Measurements from ENCODE around the gene POLR2B.

DNA sequence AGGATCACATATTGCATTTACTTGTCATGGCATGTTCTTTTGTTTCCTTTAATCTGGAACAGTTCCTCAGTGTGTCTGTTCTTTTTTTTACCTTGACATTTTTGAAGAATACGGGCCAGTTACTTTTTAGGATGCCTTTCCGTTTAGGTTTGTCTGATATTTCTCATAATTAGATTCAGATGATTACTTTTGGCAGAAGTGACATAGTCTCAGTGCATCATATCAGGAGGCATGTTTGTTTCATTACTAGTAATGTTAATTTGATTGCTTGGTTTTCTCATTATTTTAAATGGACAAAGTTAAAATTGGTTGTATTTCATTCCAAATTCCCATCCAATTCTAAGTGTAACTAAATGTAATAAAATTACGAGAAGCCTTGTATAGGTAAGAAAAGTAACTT, 8.3 kb downstream of the POLR2B start:
- TF ChIP-seq, protein P1, sequence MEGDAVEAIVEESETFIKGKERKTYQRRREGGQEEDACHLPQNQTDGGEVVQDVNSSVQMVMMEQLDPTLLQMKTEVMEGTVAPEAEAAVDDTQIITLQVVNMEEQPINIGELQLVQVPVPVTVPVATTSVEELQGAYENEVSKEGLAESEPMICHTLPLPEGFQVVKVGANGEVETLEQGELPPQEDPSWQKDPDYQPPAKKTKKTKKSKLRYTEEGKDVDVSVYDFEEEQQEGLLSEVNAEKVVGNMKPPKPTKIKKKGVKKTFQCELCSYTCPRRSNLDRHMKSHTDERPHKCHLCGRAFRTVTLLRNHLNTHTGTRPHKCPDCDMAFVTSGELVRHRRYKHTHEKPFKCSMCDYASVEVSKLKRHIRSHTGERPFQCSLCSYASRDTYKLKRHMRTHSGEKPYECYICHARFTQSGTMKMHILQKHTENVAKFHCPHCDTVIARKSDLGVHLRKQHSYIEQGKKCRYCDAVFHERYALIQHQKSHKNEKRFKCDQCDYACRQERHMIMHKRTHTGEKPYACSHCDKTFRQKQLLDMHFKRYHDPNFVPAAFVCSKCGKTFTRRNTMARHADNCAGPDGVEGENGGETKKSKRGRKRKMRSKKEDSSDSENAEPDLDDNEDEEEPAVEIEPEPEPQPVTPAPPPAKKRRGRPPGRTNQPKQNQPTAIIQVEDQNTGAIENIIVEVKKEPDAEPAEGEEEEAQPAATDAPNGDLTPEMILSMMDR (IDR thresholded peaks at IDR 0.05) = no peak
- no peak for TF ChIP-seq POLR2A (IDR thresholded peaks at IDR 0.05)
